Activated naive CD8-positive, alpha-beta T cell treated with anti-CD3 and anti-CD28 coated beads, Interleukin-2, amount 10 ng/mL, durations not matched to agents 7 days and 5 days (primary cell): ENCODE measurements around the gene SON. TPM values are rescaled to one million over a fixed set of nuclear protein-coding genes. Genes with fewer than 3 reads are reported as not detected.
"Not testable (repeated sequence)": the region's sequence is repeated elsewhere in the genome, so short reads cannot be mapped to it uniquely, and the experiment has no call there.

Source experiments
- ATAC-seq: fragments of 150-1000 bp; cut with Tn5 transposase; one replicate; pipeline ENCODE4 v1.10.0; 2021; ENCODE audit warnings: low read depth, moderate library complexity
- POLR2A ChIA-PET: fragments of 350-600 bp; sonication (Branson Sonifier 250); formaldehyde crosslinking; loops from one replicate; lab custom pipeline; 2021; ENCODE audit warnings: antibody characterized with exemption; lab: Charles Lee
- DNase-seq: peaks from one replicate; pipeline ENCODE4 v3.0.0; 2021
- H3K27ac Mint-ChIP-seq: one replicate; pipeline ENCODE4 v1.8.0; 2022; ENCODE audit warnings: mild to moderate bottlenecking, mixed read lengths
- H3K27me3 Mint-ChIP-seq: one replicate; pipeline ENCODE4 v1.8.0; 2022; ENCODE audit warnings: mild to moderate bottlenecking, moderate library complexity, mixed read lengths
- H3K36me3 Mint-ChIP-seq: one replicate; pipeline ENCODE4 v1.8.0; 2021; ENCODE audit warnings: mild to moderate bottlenecking, mixed read lengths
- H3K4me1 Mint-ChIP-seq: one replicate; pipeline ENCODE4 v1.8.0; 2021; ENCODE audit warnings: mixed read lengths
- H3K4me3 Mint-ChIP-seq: one replicate; pipeline ENCODE4 v1.8.0; 2022; ENCODE audit warnings: mild to moderate bottlenecking, moderate library complexity, mixed read lengths
- H3K9me3 Mint-ChIP-seq: one replicate; pipeline ENCODE4 v1.8.0; 2021; ENCODE audit warnings: mixed read lengths
- total RNA-seq, 2 experiments: library from RNA; stranded (reverse); gene quantifications; one replicate each; pipeline ENCODE4 v1.2.3, GENCODE V29; 2021

Gene SON
- 100 to 1,000 TPM; 357 to 376 TPM for total RNA-seq

- DNase-seq (peak; percentile 92), ATAC-seq (peak; percentile 96)
- POLR2A ChIA-PET, result interaction anchor here (0.5 to 6.0 kb wide), 15 partner anchors 8 to 276 kb away, joined by 3 to 36 read pairs (median 5); partner anchors contain the start of genes DNAJC28, DONSON, IL10RB and TMEM50B
- Mint-ChIP-seq H3K4me3 (peak within 1 kb of the TSS; percentile 96), H3K27ac (peak within 1 kb of the TSS; percentile 99), H3K4me1 (peaks cover 38% of the 10 kb centered on the region), H3K27me3 (no peaks in the 10 kb centered on the region), H3K9me3 (no peaks in the 10 kb centered on the region), H3K36me3 (peaks cover 22% of the 10 kb centered on the region)
Measured at GRCh38 chr21:33542640-33543504, at the start of gene SON. Gene SON, plus strand, starts transcription at chr21:33543038. Its CDS starts 55 bp downstream, at chr21:33543093.

GRCh38 chr21:33493756-33494155, 49.1 kb upstream of the SON start:
- Mint-ChIP-seq H3K4me1 (peaks cover 8% of the 10 kb centered on the region), H3K27me3 (peaks cover 2% of the 10 kb centered on the region), H3K9me3 (no peaks in the 10 kb centered on the region), H3K4me3 (no peak overlapping the region), H3K36me3 (no peaks in the 10 kb centered on the region), H3K27ac (no peak overlapping the region)
- ATAC-seq (no peak), DNase-seq (no peak)
- POLR2A ChIA-PET, result interaction anchor here (0.7 kb wide), 1 partner anchor 144 kb away, joined by 3 read pairs; no protein-coding TSS in a partner anchor

- no peak overlapping the region for H3K4me3 Mint-ChIP-seq
- no peak overlapping the region for H3K27ac Mint-ChIP-seq
- H3K9me3 Mint-ChIP-seq, result no peaks in the 10 kb centered on the region
- peaks cover 8% of the 10 kb centered on the region for H3K4me1 Mint-ChIP-seq
- no peaks in the 10 kb centered on the region for H3K27me3 Mint-ChIP-seq
- DNase-seq (no peak), ATAC-seq (no peak)
- H3K36me3 Mint-ChIP-seq, result no peaks in the 10 kb centered on the region
- POLR2A ChIA-PET, result no interaction called here
Measured at GRCh38 chr21:33495743-33496142, 47.1 kb upstream of the SON start.

GRCh38 chr21:33496345-33496744, 46.5 kb upstream of the SON start:
- ATAC-seq, result no peak

GRCh38 chr21:33505833-33506232, 37.0 kb upstream of the SON start:
- no peak for ATAC-seq
- Mint-ChIP-seq H3K36me3 (peaks cover 39% of the 10 kb centered on the region), H3K27me3 (no peaks in the 10 kb centered on the region), H3K4me3 (no peak overlapping the region), H3K4me1 (no peaks in the 10 kb centered on the region), H3K27ac (no peak overlapping the region), H3K9me3 (no peaks in the 10 kb centered on the region)
- POLR2A ChIA-PET, result no interaction called here
- DNase-seq, result no peak

More at GRCh38 chr21:33496345-33496744, 46.5 kb upstream of the SON start:
- no peak for DNase-seq
- Mint-ChIP-seq H3K36me3 (no peaks in the 10 kb centered on the region), H3K4me1 (peaks cover 6% of the 10 kb centered on the region), H3K4me3 (no peak overlapping the region), H3K9me3 (no peaks in the 10 kb centered on the region), H3K27ac (no peak overlapping the region), H3K27me3 (no peaks in the 10 kb centered on the region)
- POLR2A ChIA-PET, result no interaction called here

- H3K27me3 Mint-ChIP-seq, POLR2A ChIA-PET, H3K4me3 Mint-ChIP-seq, ATAC-seq, H3K9me3 Mint-ChIP-seq, DNase-seq, H3K4me1 Mint-ChIP-seq, H3K27ac Mint-ChIP-seq: not testable (repeated sequence)
- peaks cover 46% of the 10 kb centered on the region for H3K36me3 Mint-ChIP-seq
Measured at GRCh38 chr21:33507003-33507402, 35.8 kb upstream of the SON start.

GRCh38 chr21:33510826-33511225, 32.0 kb upstream of the SON start:
- H3K27ac Mint-ChIP-seq, result no peak overlapping the region
- POLR2A ChIA-PET, result no interaction called here
- peaks cover 41% of the 10 kb centered on the region for H3K36me3 Mint-ChIP-seq
- H3K9me3 Mint-ChIP-seq, result no peaks in the 10 kb centered on the region
- no peak overlapping the region for H3K4me3 Mint-ChIP-seq
- ATAC-seq (no peak), DNase-seq (no peak)
- H3K27me3 Mint-ChIP-seq, result no peaks in the 10 kb centered on the region
- H3K4me1 Mint-ChIP-seq, result peaks cover 14% of the 10 kb centered on the region

- H3K27me3 Mint-ChIP-seq, result no peaks in the 10 kb centered on the region
- DNase-seq (no peak), ATAC-seq (no peak)
- H3K36me3 Mint-ChIP-seq, result peaks cover 46% of the 10 kb centered on the region
- POLR2A ChIA-PET, result no interaction called here
- no peaks in the 10 kb centered on the region for H3K9me3 Mint-ChIP-seq
- H3K27ac Mint-ChIP-seq, result no peak overlapping the region
- H3K4me1 Mint-ChIP-seq, result peaks cover 14% of the 10 kb centered on the region
- no peak overlapping the region for H3K4me3 Mint-ChIP-seq
Measured at GRCh38 chr21:33511639-33512038, 31.2 kb upstream of the SON start.

- peaks cover 14% of the 10 kb centered on the region for H3K4me1 Mint-ChIP-seq
- DNase-seq (no peak), ATAC-seq (no peak)
- peaks cover 46% of the 10 kb centered on the region for H3K36me3 Mint-ChIP-seq
- no peaks in the 10 kb centered on the region for H3K27me3 Mint-ChIP-seq
- no peak overlapping the region for H3K4me3 Mint-ChIP-seq
- no peaks in the 10 kb centered on the region for H3K9me3 Mint-ChIP-seq
- H3K27ac Mint-ChIP-seq, result no peak overlapping the region
- POLR2A ChIA-PET, result interaction anchor here (0.7 kb wide), 1 partner anchor 32 kb away, joined by 3 read pairs; no protein-coding TSS in a partner anchor
Measured at GRCh38 chr21:33512481-33512880, 30.4 kb upstream of the SON start.

- Mint-ChIP-seq H3K9me3 (no peaks in the 10 kb centered on the region), H3K36me3 (peaks cover 48% of the 10 kb centered on the region), H3K4me3 (no peak overlapping the region), H3K27ac (peak overlapping the region; percentile 77), H3K27me3 (no peaks in the 10 kb centered on the region), H3K4me1 (peaks cover 16% of the 10 kb centered on the region)
- peak; percentile 65 for ATAC-seq
- POLR2A ChIA-PET, result interaction anchor here (1.0 to 1.2 kb wide), 3 partner anchors 23 to 34 kb away, joined by 3 read pairs; partner anchors contain the start of genes DNAJC28 and TMEM50B
- DNase-seq, result no peak
Measured at GRCh38 chr21:33514229-33514628, 28.6 kb upstream of the SON start.

- DNase-seq (no peak), ATAC-seq (no peak)
- Mint-ChIP-seq H3K9me3 (no peaks in the 10 kb centered on the region), H3K4me1 (peaks cover 15% of the 10 kb centered on the region), H3K36me3 (peaks cover 38% of the 10 kb centered on the region), H3K27me3 (no peaks in the 10 kb centered on the region), H3K27ac (peak overlapping the region; percentile 32), H3K4me3 (no peak overlapping the region)
- POLR2A ChIA-PET, result interaction anchor here (0.7 to 2.1 kb wide), 2 partner anchors 39 to 70 kb away, joined by 3 to 5 read pairs; partner anchors contain the start of genes DONSON and TMEM50B
Measured at GRCh38 chr21:33518899-33519298, 23.9 kb upstream of the SON start.

- peaks cover 23% of the 10 kb centered on the region for H3K36me3 Mint-ChIP-seq
- no peaks in the 10 kb centered on the region for H3K9me3 Mint-ChIP-seq
- H3K4me3 Mint-ChIP-seq, result no peak overlapping the region
- POLR2A ChIA-PET, result no interaction called here
- no peaks in the 10 kb centered on the region for H3K27me3 Mint-ChIP-seq
- no peak overlapping the region for H3K27ac Mint-ChIP-seq
- ATAC-seq, result no peak
- DNase-seq, result no peak
- H3K4me1 Mint-ChIP-seq, result peaks cover 2% of the 10 kb centered on the region
Measured at GRCh38 chr21:33522297-33522952, 20.4 kb upstream of the SON start.

GRCh38 chr21:33522953-33523349, 19.9 kb upstream of the SON start:
- Mint-ChIP-seq H3K27ac (no peak overlapping the region), H3K4me3 (no peak overlapping the region), H3K36me3 (peaks cover 22% of the 10 kb centered on the region), H3K9me3 (no peaks in the 10 kb centered on the region), H3K4me1 (peaks cover 2% of the 10 kb centered on the region), H3K27me3 (no peaks in the 10 kb centered on the region)
- no peak for ATAC-seq
- DNase-seq, result no peak
- POLR2A ChIA-PET, result no interaction called here
